Chondrocyte (in vitro differentiated cells): Measurements from ENCODE around the gene CTXN1. TPM values are rescaled to one million over a fixed set of nuclear protein-coding genes. Genes with fewer than 3 reads are reported as not detected.
A peak's percentile ranks its signal among the peaks of the same experiment; 100 is the strongest.

Experiments used
- DNase-seq: peaks from one replicate; pipeline ENCODE4 v3.0.0; 2021; ENCODE audit warnings: mixed read lengths, low spot score
- H3K27ac Mint-ChIP-seq: one replicate; pipeline ENCODE4 v1.8.0; 2021; ENCODE audit warnings: mild to moderate bottlenecking, moderate library complexity, mixed read lengths; ENCODE audit not compliant: unreplicated experiment
- H3K27me3 Mint-ChIP-seq: 2 replicates; pipeline ENCODE4 v1.8.0; 2021; ENCODE audit warnings: low read depth, mixed read lengths
- H3K36me3 Mint-ChIP-seq: 2 replicates; pipeline ENCODE4 v1.8.0; 2021; ENCODE audit warnings: low read depth, mixed read lengths
- H3K4me1 Mint-ChIP-seq: 2 replicates; pipeline ENCODE4 v1.8.0; 2021; ENCODE audit warnings: low read depth, mild to moderate bottlenecking, mixed read lengths
- H3K4me3 Mint-ChIP-seq: one replicate; pipeline ENCODE4 v1.8.0; 2021; ENCODE audit warnings: mild to moderate bottlenecking, moderate library complexity, mixed read lengths; ENCODE audit not compliant: unreplicated experiment
- H3K9me3 Mint-ChIP-seq: 2 replicates; pipeline ENCODE4 v1.8.0; 2021; ENCODE audit warnings: low read depth, mixed read lengths
- total RNA-seq: library from RNA; stranded (reverse); gene quantifications from 3 replicates; pipeline ENCODE4 v1.2.1, GENCODE V29; 2021
- TF ChIP-seq, protein P1 (sequence below): fragments of 200-600 bp; sonication (generic); IDR thresholded peaks from 2 replicates; pipeline ENCODE4 v1.5.0; 2021; ENCODE audit warnings: antibody characterized with exemption, mild to moderate bottlenecking, moderate library complexity

CTXN1 gene
- total RNA-seq, 1 donor from 2014 or later: 36.0 TPM

DNA sequence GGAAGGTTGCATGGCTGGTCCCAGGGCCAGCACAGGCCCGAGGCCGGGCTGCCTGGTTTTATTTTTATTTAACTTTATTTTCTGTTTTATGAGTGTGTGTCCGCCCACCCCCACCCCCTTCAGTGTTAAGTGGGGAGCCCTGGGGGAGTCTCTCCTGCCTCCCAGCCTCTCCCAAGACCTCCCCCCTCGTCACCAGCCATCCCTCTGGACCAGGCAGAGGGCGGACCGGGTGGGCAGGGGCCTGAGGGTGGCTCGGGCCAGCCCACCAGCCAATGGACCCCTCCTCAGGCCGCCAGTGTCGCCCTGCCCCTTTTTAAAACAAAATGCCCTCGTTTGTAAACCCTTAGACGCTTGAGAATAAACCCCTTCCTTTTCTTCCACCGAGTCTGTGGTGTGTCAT, 11.8 kb downstream of the CTXN1 start:
- Mint-ChIP-seq H3K36me3 (peaks cover 14% of the 10 kb centered on the region), H3K4me1 (peaks cover 14% of the 10 kb centered on the region), H3K9me3 (no peaks in the 10 kb centered on the region), H3K27ac (no peak overlapping the region), H3K4me3 (no peak overlapping the region), H3K27me3 (no peaks in the 10 kb centered on the region)
- DNase-seq: no peak
- TF ChIP-seq, protein P1, sequence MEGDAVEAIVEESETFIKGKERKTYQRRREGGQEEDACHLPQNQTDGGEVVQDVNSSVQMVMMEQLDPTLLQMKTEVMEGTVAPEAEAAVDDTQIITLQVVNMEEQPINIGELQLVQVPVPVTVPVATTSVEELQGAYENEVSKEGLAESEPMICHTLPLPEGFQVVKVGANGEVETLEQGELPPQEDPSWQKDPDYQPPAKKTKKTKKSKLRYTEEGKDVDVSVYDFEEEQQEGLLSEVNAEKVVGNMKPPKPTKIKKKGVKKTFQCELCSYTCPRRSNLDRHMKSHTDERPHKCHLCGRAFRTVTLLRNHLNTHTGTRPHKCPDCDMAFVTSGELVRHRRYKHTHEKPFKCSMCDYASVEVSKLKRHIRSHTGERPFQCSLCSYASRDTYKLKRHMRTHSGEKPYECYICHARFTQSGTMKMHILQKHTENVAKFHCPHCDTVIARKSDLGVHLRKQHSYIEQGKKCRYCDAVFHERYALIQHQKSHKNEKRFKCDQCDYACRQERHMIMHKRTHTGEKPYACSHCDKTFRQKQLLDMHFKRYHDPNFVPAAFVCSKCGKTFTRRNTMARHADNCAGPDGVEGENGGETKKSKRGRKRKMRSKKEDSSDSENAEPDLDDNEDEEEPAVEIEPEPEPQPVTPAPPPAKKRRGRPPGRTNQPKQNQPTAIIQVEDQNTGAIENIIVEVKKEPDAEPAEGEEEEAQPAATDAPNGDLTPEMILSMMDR: no peak

DNA sequence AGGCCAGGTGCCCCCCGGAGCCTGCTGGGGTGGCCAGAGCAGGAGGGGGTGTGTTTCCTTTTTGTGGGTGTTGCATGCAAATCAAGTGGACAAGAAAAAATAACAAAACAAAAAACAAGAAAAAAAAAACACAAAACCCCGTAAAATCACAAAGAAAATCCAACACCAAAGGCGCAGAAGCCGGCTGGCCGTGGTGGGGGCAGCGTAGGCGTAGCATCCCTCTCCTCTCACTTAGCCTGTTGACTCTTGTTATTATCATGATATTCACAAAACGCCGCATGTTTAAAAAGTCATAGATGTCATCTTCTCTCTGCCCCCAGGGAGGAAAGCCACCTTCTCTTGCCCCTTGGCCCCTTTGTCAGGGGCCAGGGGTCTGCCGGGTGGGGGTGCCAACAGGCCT, 12.3 kb downstream of the CTXN1 start:
- no peak overlapping the region for H3K27ac Mint-ChIP-seq
- H3K4me1 Mint-ChIP-seq: peaks cover 14% of the 10 kb centered on the region
- H3K9me3 Mint-ChIP-seq: no peaks in the 10 kb centered on the region
- TF ChIP-seq, protein P1: no peak
- no peaks in the 10 kb centered on the region for H3K27me3 Mint-ChIP-seq
- no peak for DNase-seq
- no peak overlapping the region for H3K4me3 Mint-ChIP-seq
- H3K36me3 Mint-ChIP-seq: peaks cover 14% of the 10 kb centered on the region

DNA sequence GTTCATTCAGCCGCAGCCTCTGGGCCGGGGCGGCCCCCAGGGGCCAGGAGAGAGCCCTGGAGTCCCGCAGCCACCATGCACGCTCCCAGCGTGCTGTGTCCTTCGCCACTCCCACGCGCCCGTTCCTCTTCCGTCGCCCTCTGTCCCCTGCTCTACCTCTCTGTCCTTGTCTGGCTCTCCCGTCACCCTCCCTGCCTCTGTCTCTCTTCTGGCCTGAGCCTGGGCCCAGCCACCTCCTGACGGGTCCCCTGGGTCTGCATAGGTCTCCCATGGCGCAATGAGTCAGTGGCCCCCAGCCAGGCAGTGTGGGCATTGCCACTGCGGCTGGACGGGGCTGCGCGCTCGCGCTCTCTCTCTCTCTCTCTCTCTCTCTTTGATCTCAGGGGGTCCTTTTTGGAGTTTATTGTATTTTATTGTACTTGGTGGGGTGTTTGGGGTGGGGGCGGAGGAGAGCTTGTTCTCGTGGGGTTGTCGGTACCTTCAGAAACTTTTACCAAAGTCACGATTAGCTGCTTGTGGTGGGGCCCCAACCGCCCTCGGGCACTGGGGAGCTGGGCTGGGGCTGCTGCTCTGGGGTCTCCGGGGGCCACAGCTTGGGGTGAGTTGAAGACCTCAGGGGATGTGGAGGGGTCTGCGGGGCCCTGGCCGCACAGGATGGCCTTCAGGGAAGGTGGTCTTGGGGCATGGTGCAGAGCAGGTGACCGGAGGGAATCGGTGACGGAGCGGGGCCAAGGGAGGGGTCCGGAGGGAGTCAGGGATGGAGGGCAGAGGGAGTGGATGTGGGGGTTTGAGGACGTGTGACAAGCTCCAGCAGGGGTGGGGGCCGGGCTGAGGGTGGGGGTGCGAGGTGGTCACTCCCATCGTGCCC, 13.0 kb downstream of the CTXN1 start:
- H3K36me3 Mint-ChIP-seq: peaks cover 14% of the 10 kb centered on the region
- DNase-seq: peak; percentile 91
- H3K27me3 Mint-ChIP-seq: no peaks in the 10 kb centered on the region
- peaks cover 13% of the 10 kb centered on the region for H3K4me1 Mint-ChIP-seq
- TF ChIP-seq, protein P1: no peak
- no peak overlapping the region for H3K27ac Mint-ChIP-seq
- no peaks in the 10 kb centered on the region for H3K9me3 Mint-ChIP-seq
- H3K4me3 Mint-ChIP-seq: no peak overlapping the region

DNA sequence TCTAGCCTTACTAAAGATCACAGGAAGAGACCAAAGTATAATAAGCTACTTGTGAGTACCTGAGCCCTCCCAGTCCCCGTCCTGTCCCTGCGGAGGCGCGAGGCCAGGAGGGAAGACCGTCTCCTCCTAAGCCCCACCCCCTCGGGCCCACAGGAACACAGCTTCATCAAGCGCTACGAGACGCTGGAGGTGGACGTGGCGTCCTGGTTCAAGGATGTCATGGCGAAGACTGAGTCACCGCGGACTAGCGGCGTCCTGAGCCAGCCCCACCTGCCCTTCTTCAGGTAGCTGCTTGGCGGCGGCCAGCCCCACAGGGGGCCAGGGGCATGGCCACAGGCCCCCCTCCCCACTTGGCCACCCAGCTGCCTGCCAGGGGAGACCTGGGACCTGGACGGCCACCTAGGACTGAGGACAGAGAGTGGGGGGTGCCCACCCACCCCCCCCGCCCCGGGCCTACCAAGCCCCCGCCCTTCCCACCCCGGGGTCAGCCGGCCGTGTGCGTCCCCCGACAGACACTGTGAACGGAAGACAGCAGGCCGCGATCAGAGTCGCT, 13.7 kb downstream of the CTXN1 start:
- H3K4me1 Mint-ChIP-seq: peaks cover 10% of the 10 kb centered on the region
- peaks cover 14% of the 10 kb centered on the region for H3K36me3 Mint-ChIP-seq
- no peaks in the 10 kb centered on the region for H3K27me3 Mint-ChIP-seq
- no peaks in the 10 kb centered on the region for H3K9me3 Mint-ChIP-seq
- TF ChIP-seq, protein P1: no peak
- no peak overlapping the region for H3K27ac Mint-ChIP-seq
- no peak overlapping the region for H3K4me3 Mint-ChIP-seq
- DNase-seq: peak; percentile 91

DNA sequence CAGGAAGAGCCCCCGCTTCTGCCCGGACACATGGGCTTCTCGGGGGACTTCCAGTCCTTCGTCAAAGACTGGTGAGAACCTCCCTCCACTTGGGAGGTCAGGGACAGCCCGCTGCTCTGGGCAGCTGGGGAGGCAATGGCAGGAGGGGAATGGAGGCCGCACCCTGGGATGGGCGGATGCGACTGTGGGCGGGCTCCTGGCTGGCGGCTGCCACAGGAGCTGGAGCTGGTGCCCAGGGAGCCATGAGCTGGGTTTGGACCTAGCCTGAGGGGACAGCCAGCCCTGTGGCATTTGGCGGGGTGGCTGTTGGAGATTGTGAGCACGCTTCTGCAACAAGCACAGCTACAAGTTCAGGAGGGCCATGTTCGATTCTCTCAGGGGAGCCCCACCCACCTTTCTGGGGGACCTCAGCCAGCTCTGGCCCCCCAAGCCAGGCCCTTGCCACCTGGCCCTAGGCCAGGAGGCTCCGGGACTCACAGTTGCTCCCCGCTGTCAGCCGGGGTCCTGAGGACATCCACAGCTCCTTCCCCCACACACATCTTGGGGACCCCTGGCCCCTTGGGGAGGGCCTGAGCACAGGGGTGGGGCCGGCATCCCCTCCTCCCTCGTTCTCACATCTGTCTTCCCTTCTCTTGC, 14.3 kb downstream of the CTXN1 start:
- peak; percentile 88 for DNase-seq
- Mint-ChIP-seq H3K36me3 (peaks cover 14% of the 10 kb centered on the region), H3K9me3 (no peaks in the 10 kb centered on the region), H3K27me3 (no peaks in the 10 kb centered on the region), H3K4me1 (peaks cover 6% of the 10 kb centered on the region), H3K4me3 (no peak overlapping the region), H3K27ac (no peak overlapping the region)
- TF ChIP-seq, protein P1: no peak
